Fibroblast of villous mesenchyme (primary cell): Measurements from ENCODE around the gene TAX1BP3. TPM values are rescaled to one million over a fixed set of nuclear protein-coding genes. Genes with fewer than 3 reads are reported as not detected.
A peak's percentile ranks its signal among the peaks of the same experiment; 100 is the strongest.
"Not testable (repeated sequence)": the region's sequence is repeated elsewhere in the genome, so short reads cannot be mapped to it uniquely, and the experiment has no call there.

ENCODE experiments used
- DNase-seq: peaks from one replicate; pipeline ENCODE4 v3.0.0-alpha.2; 2010; ENCODE audit warnings: low read depth
- H3K4me3 ChIP-seq: 2 replicates; pipeline ENCODE4 v1.5.1; 2011; ENCODE audit warnings: low read depth, mild to moderate bottlenecking, low read length
- CTCF ChIP-seq: IDR thresholded peaks from 2 replicates; pipeline ENCODE4 v1.5.1; 2012; ENCODE audit warnings: low read depth, mild to moderate bottlenecking, low read length; ENCODE audit not compliant: insufficient read depth
- total RNA-seq: library from RNA; depleted of rRNA; stranded (reverse); fragments of >200 nt; gene quantifications from 2 replicates; pipeline ENCODE4 v1.2.3, GENCODE V29; 2012

The TAX1BP3 gene
- 215 and 228 TPM in 2 replicates for total RNA-seq

- peak; percentile 98 for DNase-seq
- H3K4me3 ChIP-seq: peak within 1 kb of the TSS; percentile 97
- TF ChIP-seq CTCF: no peak
Measured at GRCh38 chr17:3668279-3669084, at the start of gene TAX1BP3, which contains the start of gene EMC6. TAX1BP3 (minus strand) TSS chr17:3668578; CDS start chr17:3668526, 52 bp downstream. EMC6 (plus strand) TSS chr17:3668812; CDS start chr17:3669147, 335 bp downstream.

- no peak overlapping the region for H3K4me3 ChIP-seq
- DNase-seq: no peak
- no peak for TF ChIP-seq CTCF
Measured at GRCh38 chr17:3715296-3715695, 46.9 kb upstream of the TAX1BP3 start.

- no peak for DNase-seq
- TF ChIP-seq CTCF: no peak
- H3K4me3 ChIP-seq: no peak overlapping the region
Measured at GRCh38 chr17:3712811-3713463, 44.6 kb upstream of the TAX1BP3 start.

- no peak for TF ChIP-seq CTCF
- peak; percentile 44 for DNase-seq
- no peak overlapping the region for H3K4me3 ChIP-seq
Measured at GRCh38 chr17:3710951-3711383, 42.6 kb upstream of the TAX1BP3 start.

- no peak for DNase-seq
- no peak overlapping the region for H3K4me3 ChIP-seq
- TF ChIP-seq CTCF: no peak
Measured at GRCh38 chr17:3708366-3708765, 40.0 kb upstream of the TAX1BP3 start.

- H3K4me3 ChIP-seq, DNase-seq: not testable (repeated sequence)
Measured at GRCh38 chr17:3705718-3705984, 37.3 kb upstream of the TAX1BP3 start.

GRCh38 chr17:3704931-3705717 lies 36.7 kb upstream of the TAX1BP3 start:
- TF ChIP-seq CTCF: no peak
- DNase-seq: no peak
- H3K4me3 ChIP-seq: no peak overlapping the region

- H3K4me3 ChIP-seq, DNase-seq: not testable (repeated sequence)
Measured at GRCh38 chr17:3702041-3702539, 33.7 kb upstream of the TAX1BP3 start.
